Right renal cortex interstitium (tissue), 3 donors: ENCODE measurements around the gene FBXW2. TPM values are rescaled to one million over a fixed set of nuclear protein-coding genes. Genes with fewer than 3 reads are reported as not detected.
"Not testable (repeated sequence)": the region's sequence is repeated elsewhere in the genome, so short reads cannot be mapped to it uniquely, and the experiment has no call there.

Experiments
- DNase-seq, 3 donors: peaks; one replicate each; pipeline ENCODE4 v3.0.0-alpha.2; 2013; ENCODE audit warnings: low read depth in 3 of 3, low spot score in 2 of 3
- polyA plus RNA-seq, 3 donors: library from polyadenylated mRNA; unstranded; fragments of 120-200 nt; gene quantifications; one replicate each; pipeline ENCODE4 v1.2.1, GENCODE V29; 2013; ENCODE audit not compliant: insufficient read length in 3 of 3

Gene FBXW2
- polyA plus RNA-seq, 3 donors = 39.6 to 44.1 (median 42.6) TPM

DNA sequence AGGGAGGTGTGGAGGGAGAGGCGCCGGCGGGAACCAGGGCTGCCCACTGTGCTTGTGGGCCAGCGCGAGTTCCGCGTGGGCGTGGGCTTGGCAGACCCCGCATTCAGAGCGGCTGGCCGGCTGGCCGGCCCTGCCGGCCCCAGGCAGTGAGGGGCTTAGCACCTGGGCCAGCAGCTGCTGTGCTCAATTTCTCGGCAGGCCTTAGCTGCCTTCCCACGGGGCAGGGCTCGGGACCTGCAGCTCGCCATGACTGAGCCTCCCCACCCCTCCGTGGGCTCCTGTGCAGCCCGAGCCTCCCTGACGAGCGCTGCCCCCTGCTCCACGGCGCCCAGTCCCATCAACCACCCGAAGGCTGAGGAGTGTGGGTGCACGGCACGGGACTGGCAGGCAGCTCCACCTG lies 46.9 kb downstream of the FBXW2 start:
- not testable (repeated sequence) for DNase-seq

DNA sequence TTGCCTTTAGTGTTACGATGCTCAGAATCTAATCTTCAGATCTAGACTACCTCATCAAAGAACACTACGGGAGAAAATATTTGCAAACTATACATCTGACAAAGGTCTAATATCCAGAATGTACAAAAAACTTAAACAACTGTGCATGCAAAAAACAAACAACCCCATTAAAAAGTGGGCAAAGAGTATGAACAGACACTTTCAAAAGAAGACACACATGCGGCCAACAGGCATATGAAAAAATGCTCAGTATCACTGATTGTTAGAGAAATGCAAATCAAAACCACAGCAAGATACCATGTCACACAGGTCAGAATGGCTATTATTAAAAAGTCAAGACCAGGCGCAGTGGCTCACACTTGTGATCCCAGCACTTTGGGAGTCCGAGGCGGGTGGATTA lies 47.9 kb downstream of the FBXW2 start:
- DNase-seq = no peak

DNA sequence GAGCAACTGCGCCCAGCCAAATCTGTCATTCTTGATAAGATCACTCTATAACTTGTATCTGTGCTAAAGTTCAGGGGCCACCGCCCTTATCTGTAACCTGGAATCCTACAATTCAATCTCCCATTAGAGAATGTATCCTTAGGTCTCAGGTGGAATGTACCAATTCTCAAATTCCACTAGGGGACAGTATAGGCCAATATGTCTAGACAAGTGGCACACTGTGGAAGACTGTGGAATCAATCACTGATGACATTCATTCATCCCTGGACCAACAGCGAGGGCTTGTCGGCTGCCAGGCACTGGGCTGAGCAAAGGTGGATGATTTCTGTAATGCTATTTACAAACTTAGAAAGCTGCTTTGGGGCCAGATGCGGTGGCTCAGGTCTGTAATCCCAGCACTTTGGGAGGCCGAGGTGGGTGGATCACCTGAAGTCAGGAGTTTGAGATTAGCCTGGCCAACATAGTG lies 50.2 kb downstream of the FBXW2 start:
- DNase-seq = no peak

DNA sequence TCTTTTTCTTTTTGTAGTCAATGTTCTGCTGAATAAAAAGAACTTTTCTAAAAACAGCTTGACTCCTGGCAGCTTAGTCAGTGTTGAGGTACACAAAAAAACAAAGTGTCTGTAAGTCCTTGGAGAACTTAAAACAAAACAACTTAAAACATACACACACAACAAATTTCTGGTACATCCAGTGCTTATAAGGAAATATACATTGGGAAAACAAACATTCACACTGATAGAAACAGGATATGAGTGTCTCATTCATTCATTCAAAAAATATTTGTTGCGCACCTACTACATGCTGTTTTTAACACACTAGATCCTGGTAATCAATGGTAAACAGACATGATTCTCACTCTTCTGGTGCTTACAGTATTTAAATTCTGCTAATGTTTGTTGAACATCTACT lies 51.5 kb downstream of the FBXW2 start:
- no peak for DNase-seq

GRCh38 chr9:120741191-120741590 lies 52.0 kb downstream of the FBXW2 start:
- DNase-seq = no peak

GRCh38 chr9:120740132-120740531 lies 53.1 kb downstream of the FBXW2 start:
- DNase-seq = no peak

DNA sequence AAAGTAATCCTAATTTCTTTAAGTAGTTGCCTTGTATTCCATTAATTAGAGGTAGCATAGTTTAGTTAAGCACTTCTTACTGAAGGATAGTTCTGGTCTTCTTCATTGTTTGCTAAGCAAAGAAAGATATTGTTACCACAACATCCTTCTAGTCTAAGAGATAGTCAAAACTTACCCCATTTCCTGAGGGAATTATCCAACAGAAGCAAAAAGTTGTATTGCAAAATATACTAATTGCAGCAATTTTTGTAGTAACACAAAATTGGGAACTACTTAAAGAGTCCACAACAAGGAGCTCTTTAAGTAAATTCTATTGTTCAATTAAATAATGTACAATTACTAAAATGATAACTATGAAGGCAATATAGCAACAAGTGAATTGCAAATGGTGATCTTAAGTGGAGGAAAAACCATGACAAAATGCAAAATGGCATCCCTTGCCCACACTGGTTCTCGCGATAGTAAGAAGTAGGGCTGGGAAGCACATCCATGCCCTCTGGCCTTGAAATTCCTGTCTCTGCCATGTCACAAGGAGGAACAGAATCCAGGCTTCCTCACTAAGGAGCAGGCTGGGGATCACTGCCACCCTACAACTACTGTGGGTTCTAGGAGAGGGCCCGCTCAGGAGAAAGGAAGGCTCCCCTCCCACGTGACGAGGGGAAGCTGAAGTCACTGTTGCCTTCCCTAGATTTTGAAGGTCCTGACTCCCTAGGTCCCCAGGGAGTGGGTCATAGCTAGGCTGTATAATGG lies 55.6 kb downstream of the FBXW2 start:
- no peak for DNase-seq

GRCh38 chr9:120736881-120737280 lies 56.3 kb downstream of the FBXW2 start:
- no peak for DNase-seq

- no peak for DNase-seq
Measured at GRCh38 chr9:120735415-120736126, 57.6 kb downstream of the FBXW2 start.

- no peak for DNase-seq
Measured at GRCh38 chr9:120734607-120735410, 58.4 kb downstream of the FBXW2 start.

DNA sequence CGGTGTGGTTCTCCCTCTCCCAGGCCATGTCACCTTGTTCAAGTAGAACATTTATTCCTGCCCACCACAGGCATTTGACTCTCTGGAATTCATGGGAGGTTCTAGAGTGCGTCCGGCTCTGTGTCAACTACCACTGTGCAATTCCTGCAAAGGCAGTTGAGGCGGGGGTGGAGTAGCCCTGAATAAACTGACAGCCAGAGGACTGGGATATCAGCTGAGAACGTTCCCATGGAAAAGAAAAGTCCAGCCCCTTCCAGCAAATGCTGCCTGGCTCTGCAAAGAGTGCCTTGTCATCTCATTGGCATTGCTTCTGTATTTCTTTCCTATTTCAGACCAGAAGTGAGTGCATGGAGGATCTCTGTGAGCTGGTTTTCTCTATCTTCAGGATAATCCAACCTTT lies 60.0 kb downstream of the FBXW2 start:
- no peak for DNase-seq

GRCh38 chr9:120730654-120731514 lies 62.3 kb downstream of the FBXW2 start:
- no peak for DNase-seq

DNA sequence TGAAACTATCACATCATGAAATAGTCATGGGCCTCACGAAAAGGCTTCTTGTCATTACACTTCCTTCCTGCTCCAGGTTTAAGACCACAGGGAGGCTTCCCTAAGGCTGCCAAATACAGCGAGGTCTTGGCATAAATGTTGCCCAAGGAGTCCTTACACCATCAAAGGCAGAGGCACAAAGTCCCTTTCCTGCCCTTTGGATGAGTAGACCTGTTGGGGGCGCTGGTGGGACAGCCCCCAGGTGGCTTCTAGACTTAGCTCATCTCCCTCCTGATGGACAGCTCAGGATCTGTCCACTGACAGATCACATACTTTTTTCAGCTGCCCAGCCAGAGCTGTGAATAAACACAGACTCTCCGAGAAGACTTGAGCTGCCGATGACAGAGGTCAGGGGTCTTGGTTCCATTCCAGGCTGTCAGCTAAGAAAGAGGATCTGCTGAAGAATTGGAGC lies 63.4 kb downstream of the FBXW2 start:
- DNase-seq = no peak

GRCh38 chr9:120726484-120726883 lies 66.7 kb downstream of the FBXW2 start:
- no peak for DNase-seq

DNA sequence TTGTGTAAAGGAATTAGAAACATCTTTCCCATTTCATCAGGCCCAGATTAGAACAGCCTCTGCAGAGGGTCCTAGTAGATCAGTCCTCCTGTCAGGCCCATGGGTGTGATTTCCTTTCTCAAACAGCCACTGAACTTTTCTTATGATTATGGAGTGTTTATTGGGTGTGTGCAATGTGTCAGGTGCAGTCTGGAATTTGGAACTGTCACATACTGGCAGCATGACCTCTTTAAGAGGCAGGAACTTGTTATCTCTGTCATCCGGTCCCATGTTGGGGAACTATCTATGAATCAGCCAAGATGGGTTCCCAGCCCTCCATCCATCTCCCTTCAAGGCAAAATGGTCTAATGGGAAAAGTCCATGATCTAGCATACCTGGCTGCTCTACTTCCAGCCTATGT lies 67.3 kb downstream of the FBXW2 start:
- no peak for DNase-seq

- no peak for DNase-seq
Measured at GRCh38 chr9:120724757-120725400, 68.3 kb downstream of the FBXW2 start.

DNA sequence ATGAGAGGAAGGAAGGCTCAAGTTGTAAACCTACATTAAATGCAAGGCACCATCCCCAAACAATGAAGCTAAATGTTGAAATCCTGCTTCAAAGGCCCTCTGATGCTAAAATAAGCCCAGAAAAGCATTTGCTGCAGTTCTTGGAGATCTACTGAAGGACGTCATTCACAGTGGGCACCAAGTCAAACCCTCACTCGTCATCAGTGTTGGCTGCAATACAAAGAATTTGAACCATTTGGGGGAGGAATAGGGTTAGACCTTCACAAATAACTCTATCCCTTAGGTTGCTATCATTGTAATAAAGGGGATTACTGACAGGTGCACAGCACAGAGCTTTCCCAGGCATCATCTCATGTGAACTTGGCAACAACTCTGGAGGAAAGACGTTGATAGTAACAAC lies 69.7 kb downstream of the FBXW2 start:
- no peak for DNase-seq

- DNase-seq = no peak
Measured at GRCh38 chr9:120720404-120720803, 72.8 kb downstream of the FBXW2 start.

GRCh38 chr9:120718316-120718715 lies 74.9 kb downstream of the FBXW2 start:
- no peak for DNase-seq

DNA sequence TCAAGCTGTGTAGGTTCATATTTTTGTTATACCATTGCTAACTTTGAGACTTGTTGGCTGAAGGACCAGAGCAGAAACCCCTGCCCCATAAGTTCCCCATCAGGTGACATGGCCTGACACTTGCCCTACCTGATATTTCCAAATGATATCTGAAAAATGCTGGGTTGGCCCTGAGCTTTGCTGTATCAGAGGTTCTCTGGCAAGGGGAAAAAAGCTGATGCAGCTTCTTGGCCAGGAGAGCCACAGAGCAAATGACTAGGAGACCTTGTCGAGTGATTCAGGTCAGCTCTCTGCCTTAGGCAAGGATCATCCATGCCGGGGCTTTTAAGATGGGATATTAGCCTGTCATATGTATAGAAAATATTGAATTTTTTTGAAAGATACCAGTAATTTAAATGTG lies 76.0 kb downstream of the FBXW2 start:
- DNase-seq = no peak
